Diencephalon (tissue), 1 donor: ENCODE measurements around the gene IL23R. TPM values are rescaled to one million over a fixed set of nuclear protein-coding genes. Genes with fewer than 3 reads are reported as not detected.

ENCODE experiments used
- small RNA-seq: library from RNA; depleted of rRNA; stranded (forward); fragments of <200 nt; gene quantifications from one replicate; pipeline ENCODE3, GENCODE V24; 2014
- total RNA-seq: library from RNA; depleted of rRNA; stranded (reverse); fragments of >200 nt; gene quantifications from one replicate; pipeline ENCODE4 v1.2.3, GENCODE V29; 2014

IL23R gene, protein sequence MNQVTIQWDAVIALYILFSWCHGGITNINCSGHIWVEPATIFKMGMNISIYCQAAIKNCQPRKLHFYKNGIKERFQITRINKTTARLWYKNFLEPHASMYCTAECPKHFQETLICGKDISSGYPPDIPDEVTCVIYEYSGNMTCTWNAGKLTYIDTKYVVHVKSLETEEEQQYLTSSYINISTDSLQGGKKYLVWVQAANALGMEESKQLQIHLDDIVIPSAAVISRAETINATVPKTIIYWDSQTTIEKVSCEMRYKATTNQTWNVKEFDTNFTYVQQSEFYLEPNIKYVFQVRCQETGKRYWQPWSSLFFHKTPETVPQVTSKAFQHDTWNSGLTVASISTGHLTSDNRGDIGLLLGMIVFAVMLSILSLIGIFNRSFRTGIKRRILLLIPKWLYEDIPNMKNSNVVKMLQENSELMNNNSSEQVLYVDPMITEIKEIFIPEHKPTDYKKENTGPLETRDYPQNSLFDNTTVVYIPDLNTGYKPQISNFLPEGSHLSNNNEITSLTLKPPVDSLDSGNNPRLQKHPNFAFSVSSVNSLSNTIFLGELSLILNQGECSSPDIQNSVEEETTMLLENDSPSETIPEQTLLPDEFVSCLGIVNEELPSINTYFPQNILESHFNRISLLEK
- not detected for total RNA-seq

GRCh38 chr1:67166196-67166595 lies at the start of gene IL23R:
Gene IL23R, plus strand, starts transcription at chr1:67166454. Its CDS starts 1,667 bp downstream, at chr1:67168121.

GRCh38 chr1:67134695-67135094 lies 31.6 kb upstream of the IL23R start, which contains the start of gene C1orf141:
Gene C1orf141, minus strand, starts transcription at chr1:67134970. Its CDS starts 7,730 bp downstream, at chr1:67127240.

GRCh38 chr1:67307251-67308060 lies 141.2 kb downstream of the IL23R start, which contains the start of gene IL12RB2:
Gene IL12RB2, plus strand, starts transcription at chr1:67307873. Its CDS starts 12,496 bp downstream, at chr1:67320369.

Small RNA genes lying within 50 kb of the gene (small RNA-seq; reads per million reads assigned to genes)
- gene RNU4ATAC4P = not detected
- not detected for gene RNU6-586P

Other genes starting within 250 kb of the IL23R start
- gene DNAI4, start 241.6 kb upstream of the IL23R start, total RNA-seq = 81.0 TPM
- gene MIER1, start 241.5 kb upstream of the IL23R start, total RNA-seq = 34.1 TPM
- 14.1 TPM for gene SLC35D1, start 112.3 kb upstream of the IL23R start, total RNA-seq
- gene C1orf141, start 31.5 kb upstream of the IL23R start, total RNA-seq = 0.69 TPM
- 3.5 TPM for gene IL12RB2, start 141.4 kb downstream of the IL23R start, total RNA-seq